ENCODE results near the gene ITGBL1.
"Not testable (repeated sequence)": the region's sequence is repeated elsewhere in the genome, so short reads cannot be mapped to it uniquely, and the experiment has no call there.

The ITGBL1 gene

GRCh38 chr13:101514695-101515275 is 62.3 kb downstream of the ITGBL1 start:
- DNase-seq = no peak

GRCh38 chr13:101515504-101515903 is 63.0 kb downstream of the ITGBL1 start:
- no peak for DNase-seq

- DNase-seq = no peak
These were observed 63.8 kb downstream of the ITGBL1 start for GRCh38 chr13:101516262-101516661.

- DNase-seq = peak; percentile 46
These were observed 68.2 kb downstream of the ITGBL1 start for GRCh38 chr13:101520672-101521071.

GRCh38 chr13:101521371-101521770 is 68.9 kb downstream of the ITGBL1 start:
- DNase-seq = no peak

GRCh38 chr13:101522607-101523006 is 70.1 kb downstream of the ITGBL1 start:
- no peak for DNase-seq

GRCh38 chr13:101523154-101524131 is 71.0 kb downstream of the ITGBL1 start:
- no peak for DNase-seq

GRCh38 chr13:101527130-101527529 is 74.7 kb downstream of the ITGBL1 start:
- no peak for DNase-seq

GRCh38 chr13:101529422-101529821 is 76.9 kb downstream of the ITGBL1 start:
- DNase-seq = no peak

- no peak for DNase-seq
These were observed 77.8 kb downstream of the ITGBL1 start for GRCh38 chr13:101530293-101530692.

- DNase-seq = no peak
These were observed 82.8 kb downstream of the ITGBL1 start for GRCh38 chr13:101535192-101535746.

GRCh38 chr13:101536079-101536478 is 83.6 kb downstream of the ITGBL1 start:
- no peak for DNase-seq

- DNase-seq = not testable (repeated sequence)
These were observed 92.1 kb downstream of the ITGBL1 start for GRCh38 chr13:101544544-101544943.

- no peak for DNase-seq
These were observed 92.5 kb downstream of the ITGBL1 start for GRCh38 chr13:101544979-101545378.

- no peak for DNase-seq
These were observed 93.0 kb downstream of the ITGBL1 start for GRCh38 chr13:101545521-101545920.

- DNase-seq = no peak
These were observed 99.8 kb downstream of the ITGBL1 start for GRCh38 chr13:101552286-101552685.

- DNase-seq = no peak
These were observed 100.3 kb downstream of the ITGBL1 start for GRCh38 chr13:101552786-101553185.

GRCh38 chr13:101554420-101555125 is 102.1 kb downstream of the ITGBL1 start:
- no peak for DNase-seq

- DNase-seq = no peak
These were observed 103.1 kb downstream of the ITGBL1 start for GRCh38 chr13:101555610-101556009.

- no peak for DNase-seq
These were observed 104.2 kb downstream of the ITGBL1 start for GRCh38 chr13:101556676-101557123.

- no peak for DNase-seq
These were observed 112.8 kb downstream of the ITGBL1 start for GRCh38 chr13:101565317-101565716.

- no peak for DNase-seq
These were observed 115.4 kb downstream of the ITGBL1 start for GRCh38 chr13:101567841-101568240.

- no peak for DNase-seq
These were observed 117.3 kb downstream of the ITGBL1 start for GRCh38 chr13:101569807-101570206.
